C4-2B (cell line): ENCODE results near the gene TPBGL.

Experiments used
- ZFX ChIP-seq: fragments of 450-650 bp; IDR thresholded peaks from 2 replicates; pipeline ENCODE4 v1.6.1; 2017
- TF ChIP-seq, protein P1 (sequence below): fragments of 450-650 bp; conservative IDR thresholded peaks from 2 replicates; pipeline ENCODE4 v1.5.1; 2017; ENCODE audit warnings: mild to moderate bottlenecking

DNA sequence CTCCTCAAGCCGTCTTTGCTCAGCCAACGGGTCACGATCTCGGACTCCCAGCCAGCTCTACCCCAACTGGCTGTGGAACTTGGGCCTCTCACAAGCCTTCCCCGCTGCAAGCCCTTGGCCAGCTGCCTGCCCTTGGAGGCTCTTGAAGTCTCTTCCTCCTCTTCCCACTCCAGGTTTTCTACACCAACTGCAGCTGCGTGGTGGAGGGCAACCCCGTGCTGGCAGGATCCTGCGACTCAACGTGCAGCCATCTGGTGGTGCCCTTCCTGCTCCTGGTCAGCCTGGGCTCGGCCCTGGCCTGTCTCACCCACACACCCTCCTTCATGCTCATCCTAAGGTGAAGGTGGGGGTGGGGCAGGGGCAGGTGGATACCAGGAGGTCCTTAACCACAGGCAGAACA, 40.5 kb upstream of the TPBGL start:
- TF ChIP-seq, protein P1, sequence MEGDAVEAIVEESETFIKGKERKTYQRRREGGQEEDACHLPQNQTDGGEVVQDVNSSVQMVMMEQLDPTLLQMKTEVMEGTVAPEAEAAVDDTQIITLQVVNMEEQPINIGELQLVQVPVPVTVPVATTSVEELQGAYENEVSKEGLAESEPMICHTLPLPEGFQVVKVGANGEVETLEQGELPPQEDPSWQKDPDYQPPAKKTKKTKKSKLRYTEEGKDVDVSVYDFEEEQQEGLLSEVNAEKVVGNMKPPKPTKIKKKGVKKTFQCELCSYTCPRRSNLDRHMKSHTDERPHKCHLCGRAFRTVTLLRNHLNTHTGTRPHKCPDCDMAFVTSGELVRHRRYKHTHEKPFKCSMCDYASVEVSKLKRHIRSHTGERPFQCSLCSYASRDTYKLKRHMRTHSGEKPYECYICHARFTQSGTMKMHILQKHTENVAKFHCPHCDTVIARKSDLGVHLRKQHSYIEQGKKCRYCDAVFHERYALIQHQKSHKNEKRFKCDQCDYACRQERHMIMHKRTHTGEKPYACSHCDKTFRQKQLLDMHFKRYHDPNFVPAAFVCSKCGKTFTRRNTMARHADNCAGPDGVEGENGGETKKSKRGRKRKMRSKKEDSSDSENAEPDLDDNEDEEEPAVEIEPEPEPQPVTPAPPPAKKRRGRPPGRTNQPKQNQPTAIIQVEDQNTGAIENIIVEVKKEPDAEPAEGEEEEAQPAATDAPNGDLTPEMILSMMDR: no peak
- no peak for TF ChIP-seq ZFX
